ENCODE data around the gene STPG1. TPM values are rescaled to one million over a fixed set of nuclear protein-coding genes. Genes with fewer than 3 reads are reported as not detected.

The STPG1 gene
- total RNA-seq, 1 donor: 7.2 TPM

DNA sequence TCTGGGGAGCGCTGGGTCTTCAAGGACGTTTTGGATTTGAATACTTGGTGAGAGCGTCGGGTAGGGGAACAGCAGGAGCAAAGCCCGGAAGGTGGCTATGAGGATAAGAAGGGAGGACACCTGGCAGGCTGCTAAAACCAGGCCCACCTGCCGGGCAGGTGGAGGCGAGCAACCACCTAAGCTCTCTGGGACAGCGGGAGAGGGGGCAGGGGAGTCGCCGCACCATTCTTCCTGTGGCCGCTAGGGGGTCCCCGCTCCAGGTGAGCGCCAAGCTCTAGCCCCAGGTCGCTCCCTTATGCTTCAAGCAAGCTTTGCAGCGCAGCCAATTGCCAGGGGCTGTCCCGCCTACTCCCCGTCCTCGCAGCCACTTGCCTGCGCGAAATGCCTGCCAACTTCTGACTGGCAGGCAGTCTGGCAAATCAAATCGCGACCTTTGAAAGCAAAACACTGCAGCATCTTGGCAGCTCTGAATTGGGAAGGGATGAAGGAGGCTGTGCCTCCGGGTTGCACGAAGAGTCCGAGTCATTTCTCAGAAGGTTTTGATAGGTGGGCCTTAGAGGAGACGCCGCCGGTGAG, 1.8 kb upstream of the STPG1 start, which contains the start of gene NIPAL3:
Gene NIPAL3, plus strand, starts transcription at position 469 of the 576 bp plus-strand sequence. CDS start 3,746 bp downstream, outside the sequence.
- no peaks in the 10 kb centered on the region for H3K9me3 ChIP-seq (ENCODE audit: low read depth, low read length)
- H4K20me1 ChIP-seq (ENCODE audit: insufficient read depth, low read length): no peaks in the 10 kb centered on the region
- TF ChIP-seq, protein P1, sequence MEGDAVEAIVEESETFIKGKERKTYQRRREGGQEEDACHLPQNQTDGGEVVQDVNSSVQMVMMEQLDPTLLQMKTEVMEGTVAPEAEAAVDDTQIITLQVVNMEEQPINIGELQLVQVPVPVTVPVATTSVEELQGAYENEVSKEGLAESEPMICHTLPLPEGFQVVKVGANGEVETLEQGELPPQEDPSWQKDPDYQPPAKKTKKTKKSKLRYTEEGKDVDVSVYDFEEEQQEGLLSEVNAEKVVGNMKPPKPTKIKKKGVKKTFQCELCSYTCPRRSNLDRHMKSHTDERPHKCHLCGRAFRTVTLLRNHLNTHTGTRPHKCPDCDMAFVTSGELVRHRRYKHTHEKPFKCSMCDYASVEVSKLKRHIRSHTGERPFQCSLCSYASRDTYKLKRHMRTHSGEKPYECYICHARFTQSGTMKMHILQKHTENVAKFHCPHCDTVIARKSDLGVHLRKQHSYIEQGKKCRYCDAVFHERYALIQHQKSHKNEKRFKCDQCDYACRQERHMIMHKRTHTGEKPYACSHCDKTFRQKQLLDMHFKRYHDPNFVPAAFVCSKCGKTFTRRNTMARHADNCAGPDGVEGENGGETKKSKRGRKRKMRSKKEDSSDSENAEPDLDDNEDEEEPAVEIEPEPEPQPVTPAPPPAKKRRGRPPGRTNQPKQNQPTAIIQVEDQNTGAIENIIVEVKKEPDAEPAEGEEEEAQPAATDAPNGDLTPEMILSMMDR (IDR thresholded peaks at IDR 0.05; ENCODE audit: extremely low read depth, low read depth, low read length): peak; percentile 56
- H3K36me3 ChIP-seq (ENCODE audit: insufficient read depth, low read length): peaks cover 3% of the 10 kb centered on the region
- no peaks in the 10 kb centered on the region for H3K27me3 ChIP-seq (ENCODE audit: insufficient read depth, low read length)
- peaks cover 55% of the 10 kb centered on the region for H3K4me1 ChIP-seq (ENCODE audit: insufficient read depth, low read length)
- peak within 1 kb of the TSS; percentile 78 for H3K4me3 ChIP-seq (ENCODE audit: insufficient read depth, low read length)
- peak; percentile 93 for DNase-seq (ENCODE audit: insufficient read length, low spot score, missing footprints)
- peaks cover 23% of the 10 kb centered on the region for H3K79me2 ChIP-seq (ENCODE audit: insufficient read depth, low read length)
- H3K27ac ChIP-seq (ENCODE audit: low read depth, low read length): peak within 1 kb of the TSS; percentile 90
- H2AFZ ChIP-seq (ENCODE audit: low read length): peak within 1 kb of the TSS; percentile 90
- H3K4me2 ChIP-seq (ENCODE audit: insufficient read depth, low read length): peak within 1 kb of the TSS; percentile 93

DNA sequence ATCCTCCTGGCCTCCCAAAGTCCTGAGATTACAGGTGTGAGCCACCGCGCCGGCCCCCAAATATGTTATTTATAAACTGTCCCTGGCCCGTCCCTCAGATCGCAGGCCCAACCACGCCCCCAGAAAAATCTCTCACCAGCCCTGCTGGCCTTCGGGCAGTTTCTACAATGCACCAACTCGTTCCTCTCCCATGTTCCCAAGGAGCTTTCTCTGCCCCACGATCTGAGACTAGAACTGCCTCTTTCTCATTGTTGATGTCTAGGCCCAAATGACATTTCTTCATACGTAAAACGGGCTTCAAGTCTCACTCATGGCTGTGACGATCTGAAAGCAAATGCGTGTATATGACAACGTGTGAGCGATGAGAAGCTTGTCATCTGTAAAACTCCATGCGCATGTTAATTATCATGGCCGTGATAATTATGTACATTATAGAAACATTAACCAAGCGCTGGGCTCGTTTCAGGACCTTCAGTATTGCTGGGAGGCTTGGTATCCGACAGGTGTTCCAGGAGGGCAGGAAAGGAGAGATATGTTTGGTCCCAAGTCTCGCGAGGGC, 1.3 kb upstream of the STPG1 start:
- peak overlapping the region; percentile 78 for H3K4me3 ChIP-seq (ENCODE audit: insufficient read depth, low read length)
- peaks cover 57% of the 10 kb centered on the region for H3K4me1 ChIP-seq (ENCODE audit: insufficient read depth, low read length)
- peak overlapping the region; percentile 93 for H3K4me2 ChIP-seq (ENCODE audit: insufficient read depth, low read length)
- no peak overlapping the region for H3K27ac ChIP-seq (ENCODE audit: low read depth, low read length)
- H3K36me3 ChIP-seq (ENCODE audit: insufficient read depth, low read length): peaks cover 3% of the 10 kb centered on the region
- peaks cover 23% of the 10 kb centered on the region for H3K79me2 ChIP-seq (ENCODE audit: insufficient read depth, low read length)
- H3K9me3 ChIP-seq (ENCODE audit: low read depth, low read length): no peaks in the 10 kb centered on the region
- H4K20me1 ChIP-seq (ENCODE audit: insufficient read depth, low read length): no peaks in the 10 kb centered on the region
- no peak for DNase-seq (ENCODE audit: insufficient read length, low spot score, missing footprints)
- H3K27me3 ChIP-seq (ENCODE audit: insufficient read depth, low read length): no peaks in the 10 kb centered on the region
- H2AFZ ChIP-seq (ENCODE audit: low read length): peak overlapping the region; percentile 79
- TF ChIP-seq, protein P1 (IDR thresholded peaks at IDR 0.05; ENCODE audit: extremely low read depth, low read depth, low read length): no peak

DNA sequence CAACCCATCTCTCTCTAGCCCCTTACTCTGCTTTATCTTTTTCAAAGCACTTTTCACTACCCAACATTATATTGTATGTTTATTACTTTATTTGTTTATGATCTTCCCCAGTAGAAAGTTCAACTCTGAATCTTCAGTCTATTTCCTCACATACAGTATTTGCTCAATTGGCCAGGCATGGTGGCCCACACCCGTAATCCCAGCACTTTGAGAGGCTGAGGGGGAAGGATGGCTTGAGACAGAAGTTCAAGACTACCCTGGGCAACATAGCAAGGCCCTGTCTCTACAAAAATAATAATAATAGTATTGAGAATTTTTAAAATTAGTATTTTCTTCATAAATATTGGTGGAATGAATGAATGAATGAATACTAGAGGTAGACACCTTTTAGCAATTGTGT, 1.2 kb downstream of the STPG1 start:
- Histone ChIP-seq H3K79me2 (ENCODE audit: insufficient read depth, low read length) (peaks cover 12% of the 10 kb centered on the region), H4K20me1 (ENCODE audit: insufficient read depth, low read length) (no peaks in the 10 kb centered on the region), H2AFZ (ENCODE audit: low read length) (no peak overlapping the region), H3K36me3 (ENCODE audit: insufficient read depth, low read length) (no peaks in the 10 kb centered on the region), H3K4me2 (ENCODE audit: insufficient read depth, low read length) (peak overlapping the region; percentile 85), H3K27me3 (ENCODE audit: insufficient read depth, low read length) (no peaks in the 10 kb centered on the region), H3K27ac (ENCODE audit: low read depth, low read length) (peak overlapping the region; percentile 86), H3K4me1 (ENCODE audit: insufficient read depth, low read length) (peaks cover 49% of the 10 kb centered on the region), H3K9me3 (ENCODE audit: low read depth, low read length) (no peaks in the 10 kb centered on the region), H3K4me3 (ENCODE audit: insufficient read depth, low read length) (no peak overlapping the region)
- TF ChIP-seq, protein P1 (IDR thresholded peaks at IDR 0.05; ENCODE audit: extremely low read depth, low read depth, low read length): no peak
- no peak for DNase-seq (ENCODE audit: insufficient read length, low spot score, missing footprints)

DNA sequence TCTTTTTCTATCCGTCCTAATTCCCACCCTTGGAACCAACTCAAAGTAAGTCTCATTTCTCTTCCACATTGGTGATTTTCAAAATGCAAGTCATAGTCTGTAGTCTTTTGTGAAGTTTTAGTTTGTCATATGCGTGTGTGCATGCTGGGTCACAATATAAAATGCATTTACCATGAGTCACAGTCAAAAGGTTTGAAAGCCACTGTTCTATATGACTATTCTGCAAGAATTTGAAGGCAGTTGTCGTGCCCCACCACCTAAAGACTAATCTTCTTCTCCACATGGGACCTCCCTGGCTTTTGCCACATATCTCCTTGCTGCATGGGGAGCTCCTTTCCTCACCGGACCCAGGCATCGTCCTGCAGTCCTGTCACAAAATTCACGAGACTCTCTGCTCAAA, 1.6 kb downstream of the STPG1 start:
- Histone ChIP-seq H2AFZ (ENCODE audit: low read length) (no peak overlapping the region), H3K27me3 (ENCODE audit: insufficient read depth, low read length) (no peaks in the 10 kb centered on the region), H3K4me2 (ENCODE audit: insufficient read depth, low read length) (peak overlapping the region; percentile 85), H4K20me1 (ENCODE audit: insufficient read depth, low read length) (no peaks in the 10 kb centered on the region), H3K36me3 (ENCODE audit: insufficient read depth, low read length) (no peaks in the 10 kb centered on the region), H3K79me2 (ENCODE audit: insufficient read depth, low read length) (peaks cover 10% of the 10 kb centered on the region), H3K27ac (ENCODE audit: low read depth, low read length) (peak overlapping the region; percentile 86), H3K4me1 (ENCODE audit: insufficient read depth, low read length) (peaks cover 45% of the 10 kb centered on the region), H3K4me3 (ENCODE audit: insufficient read depth, low read length) (no peak overlapping the region), H3K9me3 (ENCODE audit: low read depth, low read length) (no peaks in the 10 kb centered on the region)
- TF ChIP-seq, protein P1 (IDR thresholded peaks at IDR 0.05; ENCODE audit: extremely low read depth, low read depth, low read length): no peak
- peak; percentile 37 for DNase-seq (ENCODE audit: insufficient read length, low spot score, missing footprints)

Data from osteoblast (primary cell).